Measurements from ENCODE around the gene ENOX2.
"Not testable (repeated sequence)": the region's sequence is repeated elsewhere in the genome, so short reads cannot be mapped to it uniquely, and the experiment has no call there.

Gene ENOX2

DNA sequence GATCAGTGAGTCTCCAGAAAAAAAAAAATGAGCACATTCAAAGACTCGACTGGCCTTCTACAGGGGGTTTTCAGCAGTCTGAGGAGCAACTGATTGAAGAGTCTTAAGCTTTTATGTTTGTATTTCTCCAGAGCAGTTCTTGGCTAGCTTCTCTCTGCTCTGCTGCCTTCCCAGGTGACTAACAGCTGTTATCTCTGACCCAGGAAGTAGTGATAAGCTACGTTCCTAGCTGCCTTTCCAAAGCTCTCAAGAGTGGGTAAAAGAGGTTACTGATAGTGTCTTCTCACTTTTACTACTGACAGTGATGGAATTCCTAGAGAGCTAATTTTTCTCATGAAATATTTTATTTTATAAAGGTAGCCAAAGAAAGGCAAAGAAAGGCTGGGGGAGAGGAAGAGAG lies 66.6 kb downstream of the ENOX2 start:
- TF ChIP-seq POLR2A (IDR thresholded peaks at IDR 0.05; ENCODE audit: low read depth, low read length) (no peak), POLR2AphosphoS5 (IDR thresholded peaks at IDR 0.05; ENCODE audit: low read depth, low read length) (no peak), TAF1 (IDR thresholded peaks at IDR 0.05; ENCODE audit: borderline replicate concordance, low read depth, low read length) (no peak)
- DNase-seq (ENCODE audit: insufficient read length) (no peak), FAIRE-seq (no peak)

GRCh38 chrX:130834830-130835229 lies 68.2 kb downstream of the ENOX2 start:
- TF ChIP-seq TAF1 (IDR thresholded peaks at IDR 0.05; ENCODE audit: borderline replicate concordance, low read depth, low read length) (no peak), POLR2A (IDR thresholded peaks at IDR 0.05; ENCODE audit: low read depth, low read length) (no peak), POLR2AphosphoS5 (IDR thresholded peaks at IDR 0.05; ENCODE audit: low read depth, low read length) (no peak)
- FAIRE-seq (no peak), DNase-seq (ENCODE audit: insufficient read length) (no peak)

DNA sequence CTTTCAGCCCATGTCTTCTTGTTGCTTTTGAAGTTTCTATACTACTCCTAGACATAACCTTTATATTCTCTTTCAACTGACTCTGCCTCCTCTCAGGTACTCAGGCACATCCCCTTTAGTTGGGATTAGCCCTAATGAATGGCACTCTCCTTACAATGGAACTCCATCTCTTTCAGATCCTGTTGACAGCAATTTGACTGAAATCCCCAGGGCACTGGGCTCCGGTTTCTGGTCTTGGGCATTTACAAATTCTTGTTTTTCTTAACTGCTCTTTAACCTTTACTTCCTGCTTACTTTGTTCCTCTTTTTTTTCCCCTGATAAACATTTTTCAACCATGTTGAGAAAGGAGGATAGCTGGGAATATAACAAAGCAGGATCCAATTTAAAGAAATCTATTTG lies 68.9 kb downstream of the ENOX2 start:
- no peak for TF ChIP-seq POLR2AphosphoS5 (IDR thresholded peaks at IDR 0.05; ENCODE audit: low read depth, low read length)
- no peak for TF ChIP-seq POLR2A (IDR thresholded peaks at IDR 0.05; ENCODE audit: low read depth, low read length)
- TF ChIP-seq TAF1 (IDR thresholded peaks at IDR 0.05; ENCODE audit: borderline replicate concordance, low read depth, low read length): no peak
- FAIRE-seq (no peak), DNase-seq (ENCODE audit: insufficient read length) (no peak)

GRCh38 chrX:130831347-130831722 lies 71.7 kb downstream of the ENOX2 start:
- FAIRE-seq: no peak
- DNase-seq (ENCODE audit: insufficient read length): no peak
- TF ChIP-seq TAF1 (IDR thresholded peaks at IDR 0.05; ENCODE audit: borderline replicate concordance, low read depth, low read length): no peak
- TF ChIP-seq POLR2AphosphoS5 (IDR thresholded peaks at IDR 0.05; ENCODE audit: low read depth, low read length): no peak
- TF ChIP-seq POLR2A (IDR thresholded peaks at IDR 0.05; ENCODE audit: low read depth, low read length): no peak

GRCh38 chrX:130830599-130831346 lies 72.2 kb downstream of the ENOX2 start:
- FAIRE-seq (peak; percentile 44), DNase-seq (ENCODE audit: insufficient read length) (no peak)
- no peak for TF ChIP-seq POLR2AphosphoS5 (IDR thresholded peaks at IDR 0.05; ENCODE audit: low read depth, low read length)

DNA sequence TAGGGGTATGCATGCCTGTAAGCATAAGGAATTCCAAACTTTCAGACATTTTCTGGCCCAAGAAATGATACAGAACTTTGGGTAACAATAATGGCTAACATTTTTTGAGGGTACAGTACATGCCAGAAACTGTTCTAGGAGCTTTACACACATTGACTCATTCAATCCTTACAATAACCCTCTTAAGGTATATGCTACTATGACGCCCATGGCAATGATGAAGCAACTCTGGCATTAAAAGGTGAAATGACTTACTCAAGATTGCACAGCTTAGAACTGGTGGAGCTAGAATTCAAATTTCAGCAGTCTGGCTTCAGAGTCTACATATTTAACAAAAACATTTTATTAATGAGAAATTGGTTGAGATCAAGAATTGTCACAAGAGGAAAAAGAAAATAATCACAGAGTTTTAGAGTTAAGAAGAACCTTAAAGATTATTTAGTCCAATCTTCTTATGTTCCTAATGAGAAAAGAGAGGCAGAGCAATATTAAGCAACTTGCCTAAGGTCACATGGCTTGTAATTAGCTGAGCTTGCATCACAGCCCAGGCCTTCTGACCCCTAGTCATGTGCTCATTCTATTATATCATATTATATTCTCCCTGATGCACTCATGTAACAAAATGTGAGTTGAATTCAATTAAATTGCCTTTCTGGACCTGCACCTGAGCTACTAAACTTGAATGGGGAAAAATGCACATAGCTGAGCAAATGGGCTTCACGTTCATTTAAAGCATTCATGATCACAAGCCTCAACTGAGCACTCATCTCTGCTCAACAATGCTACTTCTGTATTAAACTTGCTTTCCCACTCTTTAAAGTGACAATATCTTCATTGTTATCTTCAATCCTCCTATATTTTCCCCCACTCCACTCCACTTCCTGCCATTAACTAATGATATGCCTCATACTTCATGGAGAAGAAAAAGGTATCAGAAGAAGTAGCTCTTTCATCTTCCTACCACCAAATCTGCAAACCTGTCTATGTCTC lies 73.2 kb downstream of the ENOX2 start:
- TF ChIP-seq TAF1 (IDR thresholded peaks at IDR 0.05; ENCODE audit: borderline replicate concordance, low read depth, low read length) (no peak), POLR2AphosphoS5 (IDR thresholded peaks at IDR 0.05; ENCODE audit: low read depth, low read length) (no peak), POLR2A (IDR thresholded peaks at IDR 0.05; ENCODE audit: low read depth, low read length) (no peak)
- DNase-seq (ENCODE audit: insufficient read length) (no peak), FAIRE-seq (no peak)

DNA sequence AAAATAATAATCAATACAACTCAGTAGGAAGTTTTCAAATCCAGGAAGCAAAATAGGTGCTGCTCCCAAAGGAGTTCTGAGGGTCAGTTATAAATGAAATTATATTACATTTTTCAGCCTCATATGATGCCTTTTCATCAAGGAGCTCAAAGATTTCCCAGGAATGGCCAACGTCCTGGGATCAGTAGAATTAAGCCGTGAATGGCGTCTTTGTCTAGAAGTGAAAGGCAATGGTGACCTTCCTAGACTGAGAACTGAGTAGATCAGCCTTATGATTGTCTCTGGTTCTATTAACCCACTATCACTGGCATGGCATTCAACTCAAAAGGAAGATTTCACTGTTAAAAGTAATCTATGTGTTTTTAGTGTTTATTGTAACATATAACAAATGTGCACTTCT lies 74.4 kb downstream of the ENOX2 start:
- TF ChIP-seq POLR2AphosphoS5 (IDR thresholded peaks at IDR 0.05; ENCODE audit: low read depth, low read length) (no peak), TAF1 (IDR thresholded peaks at IDR 0.05; ENCODE audit: borderline replicate concordance, low read depth, low read length) (no peak), POLR2A (IDR thresholded peaks at IDR 0.05; ENCODE audit: low read depth, low read length) (no peak)
- DNase-seq (ENCODE audit: insufficient read length): no peak
- FAIRE-seq: no peak

- no peak for FAIRE-seq
- DNase-seq (ENCODE audit: insufficient read length): no peak
- TF ChIP-seq POLR2A (IDR thresholded peaks at IDR 0.05; ENCODE audit: low read depth, low read length): no peak
- no peak for TF ChIP-seq TAF1 (IDR thresholded peaks at IDR 0.05; ENCODE audit: borderline replicate concordance, low read depth, low read length)
- TF ChIP-seq POLR2AphosphoS5 (IDR thresholded peaks at IDR 0.05; ENCODE audit: low read depth, low read length): no peak
Observed at GRCh38 chrX:130827648-130828047, 75.4 kb downstream of the ENOX2 start.

GRCh38 chrX:130826249-130826648 lies 76.8 kb downstream of the ENOX2 start:
- no peak for DNase-seq (ENCODE audit: insufficient read length)
- FAIRE-seq: no peak
- TF ChIP-seq TAF1 (IDR thresholded peaks at IDR 0.05; ENCODE audit: borderline replicate concordance, low read depth, low read length): no peak
- no peak for TF ChIP-seq POLR2A (IDR thresholded peaks at IDR 0.05; ENCODE audit: low read depth, low read length)
- TF ChIP-seq POLR2AphosphoS5 (IDR thresholded peaks at IDR 0.05; ENCODE audit: low read depth, low read length): no peak

DNA sequence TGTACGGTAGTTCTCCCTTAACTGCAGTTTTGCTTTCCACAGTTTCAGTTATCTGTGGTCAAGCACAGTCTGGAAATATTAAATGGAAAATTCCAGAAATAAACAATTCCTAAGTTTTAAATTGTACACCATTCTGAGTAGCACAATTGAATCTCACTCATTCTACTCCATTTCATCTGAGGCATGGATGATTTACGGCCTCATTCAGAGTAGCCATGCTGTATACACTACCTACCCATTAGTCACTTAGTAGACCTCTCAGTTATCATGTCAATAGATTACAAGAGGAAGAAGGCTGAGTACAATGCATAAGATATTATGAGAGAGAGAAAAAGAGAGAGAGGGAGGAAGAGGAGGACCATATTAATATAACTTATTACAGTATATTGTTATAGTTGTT lies 77.5 kb downstream of the ENOX2 start:
- no peak for FAIRE-seq
- TF ChIP-seq POLR2AphosphoS5 (IDR thresholded peaks at IDR 0.05; ENCODE audit: low read depth, low read length) (no peak), POLR2A (IDR thresholded peaks at IDR 0.05; ENCODE audit: low read depth, low read length) (no peak), TAF1 (IDR thresholded peaks at IDR 0.05; ENCODE audit: borderline replicate concordance, low read depth, low read length) (no peak)
- DNase-seq (ENCODE audit: insufficient read length): no peak

GRCh38 chrX:130819367-130819766 lies 83.6 kb downstream of the ENOX2 start:
- not testable (repeated sequence) for FAIRE-seq; DNase-seq (ENCODE audit: insufficient read length)

DNA sequence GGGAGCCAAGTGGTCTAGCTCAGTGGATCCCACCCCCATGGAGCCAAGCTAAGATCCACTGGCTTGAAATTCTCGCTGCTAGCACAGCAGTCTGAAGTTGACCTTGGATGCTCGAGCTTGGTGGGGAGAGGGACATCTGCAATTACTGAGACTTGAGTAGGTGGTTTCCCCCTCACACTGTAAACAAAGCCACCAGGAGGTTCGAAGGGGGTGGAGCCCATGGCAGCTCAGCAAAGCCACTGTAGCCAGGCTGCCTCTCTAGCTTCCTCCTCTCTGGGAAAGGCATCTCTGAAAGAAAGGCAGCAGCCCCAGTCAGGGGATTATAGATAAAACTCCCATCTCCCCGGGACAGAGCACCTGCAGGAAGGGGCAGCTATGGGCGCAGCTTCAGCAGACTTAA lies 89.1 kb downstream of the ENOX2 start:
- FAIRE-seq; DNase-seq (ENCODE audit: insufficient read length): not testable (repeated sequence)
